ENCODE results near the gene ATF7. TPM values are rescaled to one million over a fixed set of nuclear protein-coding genes. Genes with fewer than 3 reads are reported as not detected.

The ATF7 gene
- total and polyA plus RNA-seq, 4 donors, result 16.8 to 43.3 (median 31.7) TPM

GRCh38 chr12:53660041-53660440 lies 33.9 kb upstream of the ATF7 start:
- H3K4me3 ChIP-seq, result no peak overlapping the region
- no peak for TF ChIP-seq CTCF (IDR thresholded peaks at IDR 0.05; ENCODE audit: control extremely low read depth, extremely low read depth)
- peak overlapping the region in 1 of 2 donors; percentile 3 for H3K9ac ChIP-seq (ENCODE audit: insufficient read depth in 1 of 2, low read length in 2 of 2)
- no peaks in the 10 kb centered on the region for H3K27me3 ChIP-seq (ENCODE audit: control insufficient read depth in 3 of 3, insufficient read depth in 3 of 3, low read length in 2 of 3)
- ATAC-seq (ENCODE audit: insufficient read depth, low FRiP score) (no peak), DNase-seq (peak in 2 of 3 donors; percentile 16 to 19)
- H3K4me1 ChIP-seq (ENCODE audit: control insufficient read depth in 5 of 5, insufficient read depth in 5 of 5, low read length in 5 of 5), result peaks cover 0 to 16% (median 8%) of the 10 kb centered on the region in 5 donors
- peaks cover 3 to 14% (median 8%) of the 10 kb centered on the region in 4 donors for H3K36me3 ChIP-seq (ENCODE audit: control insufficient read depth in 4 of 4, insufficient read depth in 4 of 4, low read length in 4 of 4)
- 79 to 92% methylated on average over 5 of the region's 5 CpGs for WGBS, 2 donors
- no peaks in the 10 kb centered on the region for H3K9me3 ChIP-seq (ENCODE audit: control insufficient read depth in 4 of 4, insufficient read depth in 3 of 4, low read length in 3 of 4)
- peak overlapping the region; percentile 2 to 87 for H3K27ac ChIP-seq (ENCODE audit: low read depth in 1 of 2, low read length in 1 of 2)

- ATAC-seq (ENCODE audit: insufficient read depth, low FRiP score) (no peak), DNase-seq (peak in 1 of 3 donors; percentile 29)
- Histone ChIP-seq H3K4me3 (no peak overlapping the region), H3K36me3 (ENCODE audit: control insufficient read depth in 4 of 4, insufficient read depth in 4 of 4, low read length in 4 of 4) (peaks cover under 1 to 12% (median 5%) of the 10 kb centered on the region in 4 donors), H3K27ac (ENCODE audit: low read depth in 1 of 2, low read length in 1 of 2) (peak overlapping the region in 1 of 2 donors; percentile 87), H3K4me1 (ENCODE audit: control insufficient read depth in 5 of 5, insufficient read depth in 5 of 5, low read length in 5 of 5) (peaks cover 0 to 16% (median 8%) of the 10 kb centered on the region in 5 donors), H3K9ac (ENCODE audit: insufficient read depth in 1 of 2, low read length in 2 of 2) (peak overlapping the region in 1 of 2 donors; percentile 3), H3K27me3 (ENCODE audit: control insufficient read depth in 3 of 3, insufficient read depth in 3 of 3, low read length in 2 of 3) (no peaks in the 10 kb centered on the region), H3K9me3 (ENCODE audit: control insufficient read depth in 4 of 4, insufficient read depth in 3 of 4, low read length in 3 of 4) (no peaks in the 10 kb centered on the region)
- no peak for TF ChIP-seq CTCF (IDR thresholded peaks at IDR 0.05; ENCODE audit: control extremely low read depth, extremely low read depth)
- 59 to 74% methylated on average over 2 of the region's 2 CpGs for WGBS, 2 donors
These were observed 33.4 kb upstream of the ATF7 start for GRCh38 chr12:53659571-53659981.

- Histone ChIP-seq H3K27ac (ENCODE audit: low read depth in 1 of 2, low read length in 1 of 2) (peak overlapping the region; percentile 79 to 87), H3K4me3 (no peak overlapping the region), H3K27me3 (ENCODE audit: control insufficient read depth in 3 of 3, insufficient read depth in 3 of 3, low read length in 2 of 3) (no peaks in the 10 kb centered on the region), H3K36me3 (ENCODE audit: control insufficient read depth in 4 of 4, insufficient read depth in 4 of 4, low read length in 4 of 4) (peaks cover 0 to 10% (median 3%) of the 10 kb centered on the region in 4 donors), H3K9ac (ENCODE audit: insufficient read depth in 1 of 2, low read length in 2 of 2) (peak overlapping the region in 1 of 2 donors; percentile 23), H3K9me3 (ENCODE audit: control insufficient read depth in 4 of 4, insufficient read depth in 3 of 4, low read length in 3 of 4) (no peaks in the 10 kb centered on the region), H3K4me1 (ENCODE audit: control insufficient read depth in 5 of 5, insufficient read depth in 5 of 5, low read length in 5 of 5) (peaks cover 0 to 16% (median 8%) of the 10 kb centered on the region in 5 donors)
- ATAC-seq (ENCODE audit: insufficient read depth, low FRiP score) (peak; percentile 47), DNase-seq (peak; percentile 53 to 81 (median 64))
- WGBS, 2 donors, result 54 to 65% methylated on average over 3 of the region's 3 CpGs
- no peak for TF ChIP-seq CTCF (IDR thresholded peaks at IDR 0.05; ENCODE audit: control extremely low read depth, extremely low read depth)
These were observed 32.9 kb upstream of the ATF7 start for GRCh38 chr12:53659011-53659551.
